Hepatocyte (in vitro differentiated cells): Measurements from ENCODE around the gene EXOSC7. TPM values are rescaled to one million over a fixed set of nuclear protein-coding genes. Genes with fewer than 3 reads are reported as not detected.

Source experiments
- DNase-seq: peaks from one replicate; pipeline ENCODE4 v3.0.0-alpha.2; 2016; ENCODE audit warnings: low spot score
- H2AFZ ChIP-seq: fragments of 200-600 bp; sonication (generic); 2 replicates; pipeline ENCODE4 v1.6.0; 2016; ENCODE audit warnings: antibody characterized with exemption, mild to moderate bottlenecking
- H3K27ac ChIP-seq: fragments of 200-600 bp; sonication (generic); 2 replicates; pipeline ENCODE4 v1.5.1; 2016; ENCODE audit warnings: mild to moderate bottlenecking
- H3K27me3 ChIP-seq: fragments of 200-600 bp; sonication (generic); 2 replicates; pipeline ENCODE4 v1.6.1; 2016
- H3K36me3 ChIP-seq: fragments of 200-600 bp; sonication (generic); replicated peaks from 2 replicates; pipeline ENCODE4 v1.5.1; 2016; ENCODE audit warnings: low read depth; ENCODE audit not compliant: insufficient read depth
- H3K4me1 ChIP-seq: fragments of 200-600 bp; sonication (generic); 2 replicates; pipeline ENCODE4 v1.5.1; 2016; ENCODE audit warnings: mild to moderate bottlenecking, moderate library complexity; ENCODE audit not compliant: insufficient read depth
- H3K4me2 ChIP-seq: fragments of 200-600 bp; sonication (generic); 2 replicates; pipeline ENCODE4 v1.6.0; 2016
- H3K4me3 ChIP-seq: fragments of 200-600 bp; sonication (generic); 2 replicates; pipeline ENCODE4 v1.5.1; 2016; ENCODE audit warnings: mild to moderate bottlenecking
- H3K79me2 ChIP-seq: fragments of 200-600 bp; sonication (generic); 2 replicates; pipeline ENCODE4 v1.6.0; 2017; ENCODE audit warnings: mild to moderate bottlenecking
- H3K9me2 ChIP-seq: fragments of 200-600 bp; sonication (generic); replicated peaks from 2 replicates; pipeline ENCODE4 v1.6.0; 2017; ENCODE audit warnings: mild to moderate bottlenecking; ENCODE audit not compliant: insufficient read depth
- H3K9me3 ChIP-seq: fragments of 200-600 bp; sonication (generic); 2 replicates; pipeline ENCODE4 v1.5.1; 2016; ENCODE audit warnings: low read depth, mild to moderate bottlenecking
- H4K20me1 ChIP-seq: fragments of 200-600 bp; sonication (generic); 2 replicates; pipeline ENCODE4 v1.6.0; 2016; ENCODE audit warnings: mild to moderate bottlenecking; ENCODE audit not compliant: insufficient read depth, poor library complexity, severe bottlenecking
- EZH2 ChIP-seq: fragments of 200-600 bp; sonication (generic); IDR thresholded peaks from 2 replicates; pipeline ENCODE4 v1.6.1; 2016; ENCODE audit warnings: antibody characterized with exemption, mild to moderate bottlenecking, borderline replicate concordance
- EZH2phosphoT487 ChIP-seq: fragments of 200-600 bp; sonication (generic); IDR thresholded peaks from one replicate; pipeline ENCODE4 v1.6.1; 2018; ENCODE audit warnings: antibody characterized with exemption, mild to moderate bottlenecking, low read depth, moderate library complexity; ENCODE audit not compliant: unreplicated experiment, severe bottlenecking
- WGBS: methylation state at CpG from one replicate; pipeline ENCODE4 v1.1.6; 2016; ENCODE audit warnings: low lambda C conversion rate; ENCODE audit errors: missing lambda C conversion rate; 5-methylcytosine and 5-hydroxymethylcytosine counted together
- polyA plus RNA-seq: library from polyadenylated mRNA; unstranded; fragments of >200 nt; fragmentation: Nextera tagmentation; extraction: Ambion mirVana; gene quantifications from 2 replicates; pipeline ENCODE4 v1.2.1, GENCODE V29; 2016
- total RNA-seq: library from RNA; depleted of rRNA; stranded (reverse); fragments of >200 nt; gene quantifications from 2 replicates; pipeline ENCODE4 v1.2.3, GENCODE V29; 2014
- TF ChIP-seq, protein P1 (sequence below): fragments of 200-600 bp; sonication (generic); IDR thresholded peaks from 2 replicates; pipeline ENCODE4 v1.5.1; 2016; ENCODE audit warnings: antibody characterized with exemption, mild to moderate bottlenecking; ENCODE audit not compliant: poor library complexity

EXOSC7 gene
- total and polyA plus RNA-seq, 2 experiments from 2014 or later, result 53.3 to 55.8 TPM

DNA sequence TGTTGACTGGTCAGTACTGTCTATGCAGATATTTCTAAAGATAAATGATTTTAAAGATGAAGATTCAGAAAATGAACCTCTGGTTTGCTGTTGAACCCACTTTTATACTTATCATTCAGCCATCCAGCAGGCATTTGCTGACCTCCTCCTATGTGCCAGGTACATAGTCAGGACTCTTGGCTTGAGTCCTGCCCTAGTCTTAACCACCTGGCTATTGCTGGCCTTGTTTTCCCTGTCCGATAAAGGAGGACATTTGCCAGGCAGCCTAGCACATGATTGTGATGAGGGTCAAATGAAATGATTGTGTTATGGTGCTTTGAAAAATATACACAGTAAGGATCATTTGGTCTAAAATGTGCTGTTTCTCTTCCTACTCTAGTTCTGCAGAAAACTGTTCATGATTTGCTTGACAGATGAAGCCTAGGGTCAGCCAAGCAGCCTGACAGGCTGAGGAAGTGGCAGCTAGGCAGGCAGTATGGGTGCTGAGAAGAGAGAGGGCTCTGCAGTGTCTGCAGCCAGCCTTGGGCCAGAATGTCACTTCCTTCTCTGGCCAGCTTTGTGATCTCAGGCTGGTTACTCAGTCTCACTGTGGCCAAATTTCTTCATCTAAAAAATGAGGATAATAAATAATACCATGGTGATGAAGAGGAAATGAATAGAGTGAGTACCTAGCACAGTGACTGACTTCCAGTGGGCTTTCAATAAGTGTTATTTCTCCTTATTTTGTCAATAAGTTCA is 13.8 kb downstream of the EXOSC7 start:
- no peaks in the 10 kb centered on the region for H4K20me1 ChIP-seq
- WGBS, result 96% methylated on average over 1 of the region's 1 CpG

DNA sequence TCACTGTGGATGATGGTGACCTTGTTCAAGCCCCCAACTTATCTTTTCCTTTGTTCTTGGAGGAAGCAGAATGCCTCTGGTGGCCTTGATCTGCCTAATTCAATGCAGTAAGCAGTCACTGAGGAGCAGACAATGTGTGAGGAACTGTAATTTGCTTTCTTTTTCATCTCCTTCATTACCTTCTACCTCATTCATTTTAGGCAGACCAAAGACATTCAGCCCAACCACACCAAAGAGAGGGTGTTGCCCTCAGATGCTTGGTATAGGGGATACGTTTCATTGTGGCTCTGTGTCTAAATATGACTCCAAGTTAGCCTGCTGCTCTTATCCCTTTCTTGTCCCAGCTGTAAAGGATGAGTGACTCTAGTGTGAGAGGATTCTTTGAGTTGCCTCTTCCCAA is 15.3 kb downstream of the EXOSC7 start:
- Histone ChIP-seq H3K4me3 (no peak overlapping the region), H3K36me3 (no peaks in the 10 kb centered on the region), H3K27me3 (no peaks in the 10 kb centered on the region), H3K27ac (no peak overlapping the region), H3K4me2 (no peak overlapping the region), H3K4me1 (peaks cover 29% of the 10 kb centered on the region), H2AFZ (no peak overlapping the region), H3K79me2 (peaks cover 33% of the 10 kb centered on the region), H3K9me2 (no peaks in the 10 kb centered on the region), H4K20me1 (no peaks in the 10 kb centered on the region), H3K9me3 (no peaks in the 10 kb centered on the region)
- no peak for DNase-seq
- 100% methylated on average over 1 of the region's 1 CpG for WGBS
- TF ChIP-seq EZH2, result no peak

More for the DNA sequence above, 13.8 kb downstream of the EXOSC7 start:
- no peak for DNase-seq
- H3K4me1 ChIP-seq, result peaks cover 15% of the 10 kb centered on the region
- no peak overlapping the region for H2AFZ ChIP-seq
- no peak overlapping the region for H3K4me3 ChIP-seq
- TF ChIP-seq EZH2 (no peak), EZH2phosphoT487 (no peak)
- TF ChIP-seq, protein P1, sequence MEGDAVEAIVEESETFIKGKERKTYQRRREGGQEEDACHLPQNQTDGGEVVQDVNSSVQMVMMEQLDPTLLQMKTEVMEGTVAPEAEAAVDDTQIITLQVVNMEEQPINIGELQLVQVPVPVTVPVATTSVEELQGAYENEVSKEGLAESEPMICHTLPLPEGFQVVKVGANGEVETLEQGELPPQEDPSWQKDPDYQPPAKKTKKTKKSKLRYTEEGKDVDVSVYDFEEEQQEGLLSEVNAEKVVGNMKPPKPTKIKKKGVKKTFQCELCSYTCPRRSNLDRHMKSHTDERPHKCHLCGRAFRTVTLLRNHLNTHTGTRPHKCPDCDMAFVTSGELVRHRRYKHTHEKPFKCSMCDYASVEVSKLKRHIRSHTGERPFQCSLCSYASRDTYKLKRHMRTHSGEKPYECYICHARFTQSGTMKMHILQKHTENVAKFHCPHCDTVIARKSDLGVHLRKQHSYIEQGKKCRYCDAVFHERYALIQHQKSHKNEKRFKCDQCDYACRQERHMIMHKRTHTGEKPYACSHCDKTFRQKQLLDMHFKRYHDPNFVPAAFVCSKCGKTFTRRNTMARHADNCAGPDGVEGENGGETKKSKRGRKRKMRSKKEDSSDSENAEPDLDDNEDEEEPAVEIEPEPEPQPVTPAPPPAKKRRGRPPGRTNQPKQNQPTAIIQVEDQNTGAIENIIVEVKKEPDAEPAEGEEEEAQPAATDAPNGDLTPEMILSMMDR, result no peak
- no peak overlapping the region for H3K4me2 ChIP-seq
- H3K27me3 ChIP-seq, result no peaks in the 10 kb centered on the region
- no peaks in the 10 kb centered on the region for H3K36me3 ChIP-seq
- H3K79me2 ChIP-seq, result peaks cover 41% of the 10 kb centered on the region
- H3K27ac ChIP-seq, result no peak overlapping the region
- no peaks in the 10 kb centered on the region for H3K9me2 ChIP-seq
- H3K9me3 ChIP-seq, result no peaks in the 10 kb centered on the region

DNA sequence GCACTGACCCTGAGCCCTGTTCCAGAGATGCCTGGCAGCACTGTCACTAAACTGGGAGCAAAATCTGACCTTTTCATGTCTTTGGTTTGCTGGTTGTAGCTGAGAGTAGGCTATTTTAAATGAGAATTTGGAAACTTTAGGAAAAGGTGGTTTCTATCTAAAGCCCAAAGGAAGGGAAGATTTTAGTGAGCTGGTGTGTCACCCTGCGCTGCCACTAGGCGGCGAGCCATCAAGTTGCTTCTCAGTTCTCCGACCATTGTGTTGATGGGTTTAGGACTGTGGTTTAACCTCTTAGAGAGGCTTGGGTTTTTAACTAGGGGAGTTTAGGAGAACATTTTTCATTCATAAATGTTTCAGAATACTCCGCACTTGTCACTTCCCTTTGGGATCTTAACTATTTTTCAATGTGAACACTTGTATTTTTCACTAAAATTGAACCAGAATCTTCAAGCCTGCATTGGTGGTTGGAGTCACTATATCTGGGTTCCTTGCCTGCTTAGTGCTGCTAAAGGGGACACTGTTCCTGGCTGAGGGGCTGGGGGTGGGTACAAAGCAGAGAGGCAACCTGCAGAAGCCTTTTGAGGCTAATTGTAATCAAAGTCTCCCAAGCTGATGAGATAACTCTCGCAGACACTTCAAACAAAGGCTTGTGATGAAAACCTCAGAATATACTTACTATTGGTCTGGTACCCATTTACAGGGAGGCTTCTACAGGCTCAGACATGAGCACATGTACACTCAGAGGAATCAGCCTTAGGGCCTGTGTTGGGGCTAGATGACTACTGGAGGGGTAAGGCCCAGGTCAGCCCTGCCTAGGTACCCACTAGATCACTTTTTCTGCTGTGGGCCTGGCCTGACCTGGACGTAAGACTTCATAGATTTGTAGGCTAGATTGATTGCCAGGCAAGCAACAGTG is 16.8 kb downstream of the EXOSC7 start:
- DNase-seq, result peak; percentile 47
- Histone ChIP-seq H3K36me3 (no peaks in the 10 kb centered on the region), H3K9me3 (no peaks in the 10 kb centered on the region), H3K9me2 (no peaks in the 10 kb centered on the region), H3K27me3 (no peaks in the 10 kb centered on the region), H3K4me3 (no peak overlapping the region), H3K79me2 (peaks cover 22% of the 10 kb centered on the region), H4K20me1 (no peaks in the 10 kb centered on the region), H3K27ac (peak overlapping the region; percentile 78), H3K4me1 (peaks cover 38% of the 10 kb centered on the region), H3K4me2 (no peak overlapping the region), H2AFZ (no peak overlapping the region)
- 54% methylated on average over 7 of the region's 7 CpGs for WGBS
- TF ChIP-seq, protein P1, result peak; percentile 49
- TF ChIP-seq EZH2 (no peak), EZH2phosphoT487 (no peak)
